ENCODE measurements around the gene RAPGEF6.
A peak's percentile ranks its signal among the peaks of the same experiment; 100 is the strongest.
"Not testable (repeated sequence)": the region's sequence is repeated elsewhere in the genome, so short reads cannot be mapped to it uniquely, and the experiment has no call there.

RAPGEF6 gene

GRCh38 chr5:131607903-131608540 lies 27.0 kb downstream of the RAPGEF6 start:
- DNase-seq (ENCODE audit: low spot score), result no peak

GRCh38 chr5:131607418-131607817 lies 27.6 kb downstream of the RAPGEF6 start:
- DNase-seq (ENCODE audit: low spot score), result no peak

GRCh38 chr5:131605086-131605485 lies 29.9 kb downstream of the RAPGEF6 start:
- DNase-seq (ENCODE audit: low spot score), result no peak

- no peak for DNase-seq (ENCODE audit: low spot score)
Measured at GRCh38 chr5:131595088-131596033, 39.7 kb downstream of the RAPGEF6 start.

GRCh38 chr5:131593921-131594320 lies 41.1 kb downstream of the RAPGEF6 start:
- DNase-seq (ENCODE audit: low spot score), result no peak

- DNase-seq (ENCODE audit: low spot score), result not testable (repeated sequence)
Measured at GRCh38 chr5:131593436-131593835, 41.6 kb downstream of the RAPGEF6 start.

GRCh38 chr5:131589510-131590348 lies 45.3 kb downstream of the RAPGEF6 start:
- peak; percentile 57 for DNase-seq (ENCODE audit: low spot score)

GRCh38 chr5:131587541-131587940 lies 47.5 kb downstream of the RAPGEF6 start:
- DNase-seq (ENCODE audit: low spot score), result no peak

- no peak for DNase-seq (ENCODE audit: low spot score)
Measured at GRCh38 chr5:131581702-131582101, 53.3 kb downstream of the RAPGEF6 start.

- DNase-seq (ENCODE audit: low spot score), result no peak
Measured at GRCh38 chr5:131579917-131580671, 54.9 kb downstream of the RAPGEF6 start.

- no peak for DNase-seq (ENCODE audit: low spot score)
Measured at GRCh38 chr5:131575660-131576227, 59.3 kb downstream of the RAPGEF6 start.

- no peak for DNase-seq (ENCODE audit: low spot score)
Measured at GRCh38 chr5:131571669-131572168, 63.3 kb downstream of the RAPGEF6 start.

GRCh38 chr5:131570757-131571156 lies 64.3 kb downstream of the RAPGEF6 start:
- no peak for DNase-seq (ENCODE audit: low spot score)

- no peak for DNase-seq (ENCODE audit: low spot score)
Measured at GRCh38 chr5:131564229-131564652, 70.8 kb downstream of the RAPGEF6 start.

GRCh38 chr5:131563434-131564228 lies 71.4 kb downstream of the RAPGEF6 start:
- DNase-seq (ENCODE audit: low spot score), result no peak

- DNase-seq (ENCODE audit: low spot score), result no peak
Measured at GRCh38 chr5:131550606-131551005, 84.4 kb downstream of the RAPGEF6 start.

- no peak for DNase-seq (ENCODE audit: low spot score)
Measured at GRCh38 chr5:131548176-131548575, 86.9 kb downstream of the RAPGEF6 start.

- DNase-seq (ENCODE audit: low spot score), result no peak
Measured at GRCh38 chr5:131545845-131546244, 89.2 kb downstream of the RAPGEF6 start.

GRCh38 chr5:131542723-131543122 lies 92.3 kb downstream of the RAPGEF6 start:
- DNase-seq (ENCODE audit: low spot score), result no peak

- DNase-seq (ENCODE audit: low spot score), result no peak
Measured at GRCh38 chr5:131541762-131542161, 93.3 kb downstream of the RAPGEF6 start.

Data from germinal center (tissue), 1 donor.